Medulla oblongata (tissue), 1 donor: ENCODE results near the gene OR5K3.
"Not testable (repeated sequence)": the region's sequence is repeated elsewhere in the genome, so short reads cannot be mapped to it uniquely, and the experiment has no call there.

Source experiments
- DNase-seq: peaks from one replicate; pipeline ENCODE4 v3.0.0-alpha.2; 2015; ENCODE audit errors: extremely low spot score

Gene OR5K3, protein sequence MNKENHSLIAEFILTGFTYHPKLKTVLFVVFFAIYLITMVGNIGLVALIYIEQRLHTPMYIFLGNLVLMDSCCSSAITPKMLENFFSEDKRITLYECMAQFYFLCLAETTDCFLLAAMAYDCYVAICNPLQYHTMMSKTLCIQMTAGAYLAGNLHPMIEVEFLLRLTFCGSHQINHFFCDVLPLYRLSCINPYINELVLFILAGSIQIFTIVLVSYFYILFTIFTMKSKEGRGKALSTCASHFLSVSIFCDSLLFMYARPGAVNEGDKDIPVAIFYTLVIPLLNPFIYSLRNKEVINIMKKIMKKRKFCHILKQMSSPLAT

DNA sequence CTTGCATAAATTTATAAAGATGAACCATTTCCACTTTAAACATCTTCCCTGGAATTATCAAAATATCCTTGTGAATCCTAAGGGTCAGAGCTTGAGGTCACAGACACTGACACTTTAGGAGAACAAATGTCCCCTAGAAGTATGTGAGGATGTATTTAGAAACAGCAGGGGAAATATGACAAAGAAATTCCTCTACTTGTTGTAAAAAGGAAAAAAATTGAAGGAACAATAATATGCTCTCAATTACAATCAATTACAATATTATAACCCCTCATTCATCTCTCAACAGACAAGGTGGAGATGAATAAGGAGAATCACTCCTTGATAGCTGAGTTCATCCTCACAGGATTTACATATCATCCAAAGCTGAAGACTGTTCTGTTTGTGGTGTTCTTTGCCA, at the start of gene OR5K3:
Gene OR5K3 (plus strand): TSS at position 301 of the 400 bp plus-strand sequence. CDS start 0 bp downstream, at position 301.
- no peak for DNase-seq

DNA sequence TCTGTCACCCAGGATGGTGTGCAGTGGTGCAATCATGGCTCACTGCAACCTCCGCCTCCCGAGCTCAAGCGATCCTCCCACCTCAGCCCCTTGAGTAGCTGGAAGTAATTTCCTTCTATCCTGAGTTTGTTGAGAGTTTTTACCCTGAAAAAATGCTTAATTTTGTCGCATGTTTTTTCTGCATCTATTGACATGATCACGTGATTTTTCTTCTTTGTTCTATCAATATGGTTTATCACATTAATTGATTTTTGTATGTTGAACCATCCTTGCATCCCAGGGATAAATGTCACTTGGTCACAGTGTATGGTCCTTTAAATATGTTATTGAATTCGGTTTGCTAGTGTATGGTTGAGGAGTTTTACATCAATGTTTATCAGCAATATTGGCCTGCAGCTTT, 48.7 kb upstream of the OR5K3 start:
- DNase-seq = no peak

DNA sequence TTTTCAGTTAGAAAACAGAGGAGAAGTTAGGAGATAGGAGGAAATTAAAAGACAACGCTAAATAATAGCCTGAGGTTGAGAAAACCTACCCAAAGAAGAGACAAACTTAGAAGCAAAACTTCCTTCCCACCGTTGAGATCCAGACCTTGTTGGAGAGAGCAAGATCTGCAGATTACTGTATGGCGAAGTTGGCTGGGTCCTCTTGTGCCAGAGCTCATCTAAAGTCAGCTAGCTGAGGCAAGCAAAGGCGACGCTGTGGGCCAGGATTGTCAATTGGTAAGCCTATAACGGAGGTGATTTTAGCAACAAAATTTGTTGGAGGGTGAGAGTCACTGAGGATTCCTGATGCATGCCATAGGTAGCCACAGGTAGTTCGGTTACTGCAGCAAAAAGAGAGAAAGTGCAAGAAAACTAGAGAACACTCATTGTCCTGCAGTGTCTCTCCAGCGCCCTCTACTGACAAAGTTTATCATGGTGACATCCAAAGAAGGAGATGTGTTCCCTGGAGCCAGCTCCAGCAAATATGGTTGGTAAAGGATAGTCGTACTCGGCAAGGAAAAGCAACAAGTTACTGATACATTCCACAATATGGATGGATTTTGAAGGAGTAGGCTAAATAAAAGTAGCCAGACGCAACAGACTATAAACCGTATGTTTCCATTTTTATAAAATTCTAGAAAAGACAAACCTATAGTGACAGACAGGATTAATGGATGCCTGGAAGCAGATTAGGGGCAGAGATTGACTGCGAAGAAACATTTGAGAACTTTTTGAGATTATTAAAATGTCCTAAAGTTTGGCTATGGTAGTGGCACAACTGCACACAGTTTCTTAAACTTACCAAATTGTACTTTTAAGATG, 46.6 kb upstream of the OR5K3 start:
- DNase-seq = peak; percentile 72

DNA sequence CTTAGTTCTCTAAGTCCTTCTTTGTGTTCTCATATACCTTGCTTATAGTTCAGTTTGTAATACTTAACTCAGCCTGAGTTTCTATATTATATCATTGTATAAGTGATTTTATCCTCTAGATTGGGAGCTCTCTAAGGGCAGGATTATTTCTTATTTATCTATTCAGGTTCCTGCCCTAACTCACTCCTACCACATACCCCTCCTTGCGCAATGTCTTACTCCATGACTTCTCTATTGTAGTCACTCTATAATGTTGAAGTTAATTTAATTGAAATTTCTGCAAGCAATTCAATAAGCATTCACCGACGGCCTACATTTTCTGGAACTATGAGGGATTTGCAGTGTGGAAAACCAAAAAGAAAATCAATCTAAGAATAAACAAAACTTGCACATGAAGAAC, 40.4 kb upstream of the OR5K3 start:
- no peak for DNase-seq

GRCh38 chr3:98353554-98353953, 36.9 kb upstream of the OR5K3 start, which contains the start of gene OR5K4:
Gene OR5K4 (plus strand): TSS chr3:98353854. CDS start chr3:98353854, 0 bp downstream.
- no peak for DNase-seq

DNA sequence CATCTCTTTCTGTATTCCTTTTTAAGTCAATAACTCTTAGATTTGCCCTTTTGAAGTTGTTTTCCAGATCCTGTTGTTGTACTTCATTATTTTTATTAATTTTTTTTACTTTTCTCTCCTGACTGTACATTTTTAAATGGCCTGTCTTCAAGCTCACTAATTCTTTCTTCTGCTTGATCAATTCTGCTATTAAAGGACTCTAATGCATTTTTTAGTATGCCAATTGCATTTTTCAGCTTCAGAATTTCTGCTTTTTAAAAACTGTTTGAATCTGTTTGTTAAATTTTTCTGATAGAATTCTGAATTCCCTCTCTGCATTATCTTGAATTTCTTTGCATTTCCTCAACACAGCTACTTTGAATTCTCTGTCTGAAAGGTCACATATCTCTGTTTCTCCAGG, 31.2 kb upstream of the OR5K3 start:
- no peak for DNase-seq

- DNase-seq = no peak
Measured at GRCh38 chr3:98359993-98360675, 30.3 kb upstream of the OR5K3 start.

- DNase-seq = no peak
Measured at GRCh38 chr3:98360681-98361080, 29.8 kb upstream of the OR5K3 start.

- no peak for DNase-seq
Measured at GRCh38 chr3:98361289-98361688, 29.2 kb upstream of the OR5K3 start.

DNA sequence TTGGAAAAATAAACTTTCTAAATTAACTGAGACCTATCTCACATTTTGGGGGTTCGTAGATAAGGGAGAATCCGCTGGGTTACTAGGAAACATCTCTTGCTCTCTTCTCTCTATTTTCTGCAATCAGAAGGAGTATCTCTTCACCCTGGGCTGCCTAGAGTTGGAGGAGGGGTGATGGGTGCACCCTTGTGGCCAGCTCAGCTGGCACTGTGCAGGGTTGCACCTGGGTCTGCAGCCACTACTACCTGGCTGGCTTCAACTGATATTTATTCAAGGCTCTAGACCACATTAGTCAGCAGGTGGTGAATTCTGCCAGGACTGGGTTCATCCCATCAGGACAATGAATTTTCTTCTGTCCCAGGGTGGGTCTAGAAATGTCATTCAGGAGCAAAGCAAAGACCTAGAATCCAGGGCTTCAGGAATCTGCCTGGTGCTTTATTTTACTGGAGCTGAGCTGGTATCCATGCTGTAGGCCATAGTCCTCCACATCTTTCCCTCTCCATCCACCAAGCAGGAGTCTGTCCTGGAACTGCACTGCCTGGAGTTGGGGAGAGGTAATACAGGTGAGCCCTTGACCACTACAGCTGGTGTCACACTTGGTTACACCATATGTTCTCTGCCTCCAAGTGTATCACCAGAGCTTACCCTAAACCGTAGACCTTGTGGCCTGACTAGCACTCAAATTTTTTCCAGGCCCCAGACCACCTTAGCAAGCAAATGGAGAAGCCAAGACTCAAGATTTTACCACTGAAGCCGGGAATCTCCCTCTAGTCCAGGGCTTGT, 22.8 kb upstream of the OR5K3 start:
- DNase-seq = no peak

- no peak for DNase-seq
Measured at GRCh38 chr3:98371186-98371585, 19.3 kb upstream of the OR5K3 start.

DNA sequence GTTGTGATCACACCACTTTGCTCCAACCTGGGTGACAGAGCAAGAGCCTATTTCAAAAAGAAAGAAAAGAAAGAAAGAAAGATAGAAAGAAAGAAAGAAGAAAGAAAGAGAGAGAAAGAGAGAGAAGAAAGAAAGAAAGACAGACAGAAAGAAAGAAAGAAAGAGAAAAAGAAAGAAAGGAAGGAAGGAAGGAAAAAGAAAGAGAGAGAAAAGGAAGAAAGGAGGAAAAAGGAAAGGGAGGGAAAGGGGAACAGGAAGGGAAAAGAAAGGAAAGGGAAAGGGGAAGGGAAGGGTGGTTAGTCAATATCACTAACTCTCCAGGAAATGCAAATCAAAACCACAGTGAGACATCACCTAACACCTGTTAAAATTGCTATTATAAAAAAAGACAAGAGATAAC, 18.6 kb upstream of the OR5K3 start:
- no peak for DNase-seq

DNA sequence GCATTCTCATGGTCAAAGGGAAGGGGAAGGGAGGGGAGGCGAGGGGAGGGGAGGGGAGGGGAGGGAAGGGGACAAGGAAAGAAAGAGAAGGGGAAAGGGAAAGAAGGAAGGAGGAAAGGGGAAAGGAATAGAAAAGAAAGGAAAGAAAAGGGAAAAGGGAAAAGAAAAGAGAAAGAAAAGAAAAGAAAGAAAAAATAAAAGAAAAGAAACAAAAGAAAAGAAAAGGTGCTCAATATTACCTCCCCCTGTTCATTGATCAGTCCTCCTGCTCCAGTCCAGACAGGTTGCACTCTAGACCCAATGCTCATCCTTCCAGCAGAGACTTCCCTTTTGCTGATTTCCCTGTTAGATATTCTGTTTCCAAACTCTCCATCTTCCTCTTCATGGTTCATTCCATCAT, 18.0 kb upstream of the OR5K3 start:
- DNase-seq = no peak

- DNase-seq = no peak
Measured at GRCh38 chr3:98376631-98377030, 13.8 kb upstream of the OR5K3 start.

GRCh38 chr3:98388147-98388546, 2.3 kb upstream of the OR5K3 start:
- no peak for DNase-seq

- peak; percentile 3 for DNase-seq
Measured at GRCh38 chr3:98395101-98395500, 4.6 kb downstream of the OR5K3 start.

GRCh38 chr3:98396482-98396881, 6.0 kb downstream of the OR5K3 start:
- not testable (repeated sequence) for DNase-seq

DNA sequence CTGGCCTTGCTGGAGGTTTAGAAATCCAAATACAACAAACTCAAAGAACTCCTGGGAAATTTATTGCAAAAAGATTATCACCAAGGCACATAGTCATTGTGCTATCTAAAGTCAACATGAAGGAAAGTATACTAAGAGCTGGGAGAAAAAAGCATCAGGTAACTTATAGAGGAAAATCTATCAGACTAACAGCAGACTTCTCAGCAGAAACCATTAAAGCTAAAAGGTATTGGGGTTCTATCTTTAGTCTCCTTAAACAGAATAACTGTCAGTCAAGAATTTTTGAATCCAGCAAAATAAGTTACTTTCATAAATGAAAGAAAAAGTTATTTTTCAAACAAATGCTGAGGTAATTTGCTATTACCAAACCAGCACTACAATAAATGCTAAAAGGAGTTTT, 8.0 kb downstream of the OR5K3 start:
- no peak for DNase-seq

DNA sequence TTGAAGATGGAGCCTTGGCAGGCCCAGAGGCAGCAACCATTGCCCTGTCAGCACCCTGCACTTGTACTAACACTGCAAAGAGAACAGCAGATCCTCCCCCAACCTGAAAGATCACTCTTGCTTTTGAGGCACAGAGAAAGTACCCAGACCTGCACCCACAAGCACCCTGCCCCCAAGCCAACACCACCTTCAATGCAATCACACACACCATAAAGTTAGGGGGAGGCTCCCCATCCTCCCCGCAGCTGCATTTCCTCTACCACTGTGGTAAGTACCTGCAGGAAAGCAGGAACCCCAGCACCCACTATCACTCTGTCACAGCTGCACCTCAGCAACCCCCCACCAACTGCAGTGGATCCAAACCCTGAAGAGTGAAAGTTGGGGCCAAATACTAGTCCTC, 12.0 kb downstream of the OR5K3 start:
- DNase-seq = no peak

DNA sequence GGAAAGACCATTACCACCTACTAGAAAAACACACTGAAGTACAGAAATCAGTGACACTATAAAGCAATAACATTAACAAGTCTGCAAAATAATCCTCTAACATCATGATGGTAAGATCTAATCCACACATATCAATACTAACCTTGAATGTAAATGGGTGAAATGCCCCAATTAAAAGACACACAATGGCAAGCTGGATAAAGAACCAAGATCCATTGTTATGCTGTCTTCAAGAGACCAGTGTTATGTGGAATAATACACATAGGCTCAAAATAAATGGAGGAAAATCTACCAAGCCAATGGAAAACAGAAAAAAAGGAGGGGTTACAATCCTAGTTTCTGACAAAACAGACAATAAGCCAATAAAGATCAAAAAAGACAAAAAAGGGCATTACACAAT, 13.5 kb downstream of the OR5K3 start:
- DNase-seq = no peak

DNA sequence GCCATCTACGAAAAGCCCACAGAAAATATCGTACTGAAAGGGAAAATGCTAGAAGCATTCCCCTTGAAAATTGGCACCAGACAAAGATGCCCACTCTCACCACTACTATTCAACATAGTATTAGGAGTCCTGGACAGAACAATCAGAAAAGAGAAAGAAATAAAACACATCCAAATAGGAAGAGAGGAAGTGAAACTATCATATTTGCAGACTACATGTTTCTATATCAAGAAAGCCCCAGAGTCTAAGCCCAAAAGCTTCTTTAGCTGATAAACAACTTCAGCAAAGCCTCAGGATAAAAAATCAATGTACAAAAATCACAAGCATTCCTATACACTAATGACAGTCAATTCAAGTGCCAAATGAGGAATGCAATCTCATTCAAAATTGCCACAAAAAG, 15.6 kb downstream of the OR5K3 start:
- no peak for DNase-seq

- no peak for DNase-seq
Measured at GRCh38 chr3:98432575-98432974, 42.1 kb downstream of the OR5K3 start.
